Gastrocnemius medialis (tissue), 4 donors: Measurements from ENCODE around the gene CDH7. TPM values are rescaled to one million over a fixed set of nuclear protein-coding genes. Genes with fewer than 3 reads are reported as not detected.
A peak's percentile ranks its signal among the peaks of the same experiment; 100 is the strongest.

Source experiments
- ATAC-seq, 2 donors: fragments of 150-250 bp; one replicate each; pipeline ENCODE4 v1.9.1; 2016
- DNase-seq, 2 donors: peaks; one replicate each; pipeline ENCODE4 v3.0.0-alpha.2; 2019
- H3K27ac ChIP-seq, 4 donors: fragments of 200-600 bp; sonication (generic); 1 replicate in 1 of 4; 2 replicates in 3 of 4; pipeline ENCODE4 v1.5.1; 2016 to 2018; ENCODE audit warnings: mild to moderate bottlenecking in 2 of 4, moderate library complexity in 1 of 4
- H3K27me3 ChIP-seq, 3 donors: fragments of 200-600 bp; sonication (generic) in 2 of 3; 1 replicate in 1 of 3; 2 replicates in 2 of 3; pipeline versions ENCODE4 v1.5.1 to v1.6.0; 2016 to 2019; ENCODE audit warnings: mild to moderate bottlenecking in 1 of 3, moderate library complexity in 1 of 3
- H3K36me3 ChIP-seq, 2 donors: fragments of 200-600 bp; sonication (generic) in 1 of 2; one replicate each; pipeline ENCODE4 v1.5.1; 2017 to 2018
- H3K4me1 ChIP-seq, 2 donors: fragments of 200-600 bp; sonication (generic) in 1 of 2; one replicate each; pipeline ENCODE4 v1.5.1; 2016 to 2017; ENCODE audit warnings: mild to moderate bottlenecking in 2 of 2
- H3K4me3 ChIP-seq, 4 donors: fragments of 200-600 bp; sonication (generic) in 3 of 4; 1 replicate in 1 of 4; 2 replicates in 3 of 4; pipeline ENCODE4 v1.5.1; 2016 to 2019; ENCODE audit warnings: mild to moderate bottlenecking in 2 of 4
- H3K9me3 ChIP-seq, 3 donors: fragments of 200-600 bp; sonication (generic) in 2 of 3; 1 replicate in 1 of 3; 2 replicates in 2 of 3; pipeline ENCODE4 v1.5.1; 2016 to 2019
- CTCF ChIP-seq, 5 experiments: fragments of 450-650 bp in 3 of 5; fragments of 200-600 bp in 2 of 5; sonication (generic) in 2 of 5; IDR thresholded peaks in 4 of 5; conservative IDR thresholded peaks in 1 of 5; 1 replicate in 4 of 5; 2 replicates in 1 of 5; pipeline ENCODE4 v1.5.1; 2016 to 2019; ENCODE audit warnings: antibody characterized with exemption in 5 of 5, mild to moderate bottlenecking in 3 of 5, moderate library complexity in 3 of 5
- POLR2A ChIP-seq, 2 donors: fragments of 450-650 bp; IDR thresholded peaks; one replicate each; pipeline ENCODE4 v1.6.1; 2017; ENCODE audit warnings: antibody characterized with exemption in 2 of 2, mild to moderate bottlenecking in 2 of 2, moderate library complexity in 2 of 2
- in situ Hi-C, 4 donors: fragments of 200-750 bp; cut with MboI; loops; one replicate each; pipeline versions ENCODE4 v1.15.0 to v1.8.0; 2017; ENCODE audit warnings: low sequenced_read_pairs in 4 of 4
- intact Hi-C: fragments of 100-400 bp; cut with DNase I; formaldehyde crosslinking; loops from one replicate; pipeline ENCODE4 v1.15.1; 2023; ENCODE audit warnings: low total_unique reads
- total RNA-seq, 4 donors: library from RNA; depleted of rRNA; stranded (reverse); fragments of >200 nt; gene quantifications; one replicate each; pipeline versions ENCODE4 v1.1.0 to v1.2.3, GENCODE V29; 2016

The CDH7 gene
- not detected for total RNA-seq

- DNase-seq (no peak), ATAC-seq (no peak)
- TF ChIP-seq POLR2A (IDR thresholded peaks at IDR 0.05): no peak
- no peak for TF ChIP-seq CTCF (IDR thresholded peaks at IDR 0.05 in 4 of 5, conservative IDR thresholded peaks at IDR 0.05 in 1 of 5)
- Histone ChIP-seq H3K36me3 (no peaks in the 10 kb centered on the region), H3K4me3 (peak within 1 kb of the TSS; percentile 19 to 36 (median 26)), H3K27ac (no peak within 1 kb of the TSS), H3K4me1 (no peaks in the 10 kb centered on the region), H3K9me3 (no peaks in the 10 kb centered on the region), H3K27me3 (peaks cover 0 to 13% (median 10%) of the 10 kb centered on the region in 3 donors)
- intact Hi-C loops: no loop called here
- in situ Hi-C loops: no loop called here
These were observed at the start of gene CDH7 for GRCh38 chr18:65750389-65751154. TSS of gene CDH7 (plus strand) at chr18:65751012. CDS start at chr18:65762843, 11,831 bp downstream.

- no peaks in the 10 kb centered on the region for H3K9me3 ChIP-seq
- no peak for ATAC-seq
- H3K36me3 ChIP-seq: no peaks in the 10 kb centered on the region
- no peak for TF ChIP-seq CTCF (IDR thresholded peaks at IDR 0.05 in 4 of 5, conservative IDR thresholded peaks at IDR 0.05 in 1 of 5)
- no peak for TF ChIP-seq POLR2A (IDR thresholded peaks at IDR 0.05)
- DNase-seq: no peak
- H3K27me3 ChIP-seq: no peaks in the 10 kb centered on the region
- intact Hi-C loops: no loop called here
- no peak overlapping the region for H3K27ac ChIP-seq
- H3K4me3 ChIP-seq: no peak overlapping the region
- no peaks in the 10 kb centered on the region for H3K4me1 ChIP-seq
- in situ Hi-C loops: no loop called here
These were observed 46.8 kb upstream of the CDH7 start for GRCh38 chr18:65704046-65704445.

- in situ Hi-C loops: no loop called here
- TF ChIP-seq POLR2A (IDR thresholded peaks at IDR 0.05) (no peak), CTCF (IDR thresholded peaks at IDR 0.05 in 4 of 5, conservative IDR thresholded peaks at IDR 0.05 in 1 of 5) (no peak)
- no peak for DNase-seq
- H3K9me3 ChIP-seq: no peaks in the 10 kb centered on the region
- no peaks in the 10 kb centered on the region for H3K36me3 ChIP-seq
- no peaks in the 10 kb centered on the region for H3K4me1 ChIP-seq
- no peak overlapping the region for H3K4me3 ChIP-seq
- ATAC-seq: no peak
- H3K27ac ChIP-seq: no peak overlapping the region
- intact Hi-C loops: no loop called here
- no peaks in the 10 kb centered on the region for H3K27me3 ChIP-seq
These were observed 44.2 kb upstream of the CDH7 start for GRCh38 chr18:65706646-65707045.

- Histone ChIP-seq H3K27me3 (no peaks in the 10 kb centered on the region), H3K27ac (no peak overlapping the region), H3K4me1 (no peaks in the 10 kb centered on the region), H3K36me3 (no peaks in the 10 kb centered on the region), H3K4me3 (no peak overlapping the region), H3K9me3 (no peaks in the 10 kb centered on the region)
- DNase-seq: no peak
- in situ Hi-C loops (no loop called here), intact Hi-C loops (no loop called here)
- TF ChIP-seq POLR2A (IDR thresholded peaks at IDR 0.05) (no peak), CTCF (IDR thresholded peaks at IDR 0.05 in 4 of 5, conservative IDR thresholded peaks at IDR 0.05 in 1 of 5) (no peak)
- ATAC-seq: no peak
These were observed 39.3 kb upstream of the CDH7 start for GRCh38 chr18:65711493-65711892.
